HG03432 (cell line): ENCODE results near the gene LGR5.
"Not testable (repeated sequence)": the region's sequence is repeated elsewhere in the genome, so short reads cannot be mapped to it uniquely, and the experiment has no call there.

Experiments used
- ATAC-seq: cut with Tn5 transposase; IDR thresholded peaks from one replicate; pipeline ENCODE4 v1.9.1; 2021; ENCODE audit warnings: mild to moderate bottlenecking, moderate library complexity; ENCODE audit not compliant: unreplicated experiment

The LGR5 gene

GRCh38 chr12:71472441-71472911, 32.9 kb downstream of the LGR5 start:
- ATAC-seq = no peak

- ATAC-seq = no peak
These were observed 35.2 kb downstream of the LGR5 start for GRCh38 chr12:71474791-71475190.

- no peak for ATAC-seq
These were observed 35.7 kb downstream of the LGR5 start for GRCh38 chr12:71475280-71475679.

DNA sequence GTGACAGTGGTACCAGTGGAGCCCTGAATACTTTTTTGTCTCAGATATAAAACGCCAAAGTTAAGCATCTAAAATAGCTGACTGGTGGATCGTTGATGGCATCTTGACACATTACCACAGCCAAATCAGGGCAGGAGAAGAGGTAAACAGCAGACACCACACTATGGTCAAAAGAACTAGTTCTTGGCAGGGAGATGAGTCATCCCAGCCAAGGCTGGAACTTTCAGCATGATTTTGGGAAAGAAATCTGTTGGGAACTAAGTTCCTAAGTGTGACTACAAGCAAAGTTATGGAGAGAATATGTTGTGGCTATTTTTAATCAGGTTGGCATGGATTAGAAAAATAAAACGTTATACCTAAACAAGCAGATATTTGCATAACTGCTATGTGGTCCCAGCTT, 36.9 kb downstream of the LGR5 start:
- ATAC-seq = no peak

GRCh38 chr12:71477609-71478008, 38.0 kb downstream of the LGR5 start:
- no peak for ATAC-seq

DNA sequence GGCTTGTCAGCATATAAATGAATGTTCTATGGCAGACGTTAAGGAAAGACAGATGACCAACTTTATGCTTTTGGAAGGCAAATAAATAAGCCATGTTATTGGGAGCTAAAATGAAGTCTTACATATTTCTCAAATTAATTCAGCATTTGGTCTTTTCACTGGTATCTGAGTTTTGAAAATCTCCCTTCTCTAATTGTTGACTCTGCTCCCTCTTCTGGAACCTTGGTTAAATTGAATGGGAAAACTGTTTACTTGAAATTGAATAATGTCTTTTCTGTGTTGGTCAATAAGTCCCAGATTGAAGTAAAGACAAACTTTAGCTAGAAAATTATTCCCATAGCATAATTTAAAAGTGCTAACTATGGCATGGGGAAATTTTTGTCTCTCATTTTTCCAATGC, 38.7 kb downstream of the LGR5 start:
- no peak for ATAC-seq

DNA sequence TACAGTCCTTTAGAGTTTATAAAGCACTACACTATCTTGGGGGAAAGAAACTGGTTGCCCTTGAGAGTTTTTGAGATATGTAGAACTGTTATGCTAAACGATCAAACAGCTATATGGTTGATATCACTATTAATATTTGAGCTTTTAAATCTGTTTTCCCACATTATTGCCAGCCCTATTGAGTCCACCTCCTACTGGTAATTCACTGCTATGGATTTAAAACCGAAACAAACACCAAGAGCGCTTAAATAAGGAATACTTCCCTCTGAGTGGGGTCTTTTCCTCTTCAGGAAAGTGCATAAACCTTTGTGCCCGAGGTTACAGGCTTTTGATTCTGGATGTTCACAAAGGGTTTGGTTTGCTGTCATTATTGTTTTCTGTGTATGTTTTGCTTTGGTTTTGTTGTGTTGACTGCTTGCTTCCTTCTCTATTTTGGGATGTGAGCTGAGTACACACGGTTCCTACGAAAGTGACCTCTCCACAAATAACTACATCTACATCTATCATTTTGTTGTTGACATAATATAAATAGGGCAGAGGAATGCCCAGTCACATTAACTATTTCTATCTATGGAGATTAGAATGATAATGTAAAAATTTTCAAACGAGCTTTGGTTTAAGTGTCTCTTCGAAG, 44.8 kb downstream of the LGR5 start:
- ATAC-seq = no peak

DNA sequence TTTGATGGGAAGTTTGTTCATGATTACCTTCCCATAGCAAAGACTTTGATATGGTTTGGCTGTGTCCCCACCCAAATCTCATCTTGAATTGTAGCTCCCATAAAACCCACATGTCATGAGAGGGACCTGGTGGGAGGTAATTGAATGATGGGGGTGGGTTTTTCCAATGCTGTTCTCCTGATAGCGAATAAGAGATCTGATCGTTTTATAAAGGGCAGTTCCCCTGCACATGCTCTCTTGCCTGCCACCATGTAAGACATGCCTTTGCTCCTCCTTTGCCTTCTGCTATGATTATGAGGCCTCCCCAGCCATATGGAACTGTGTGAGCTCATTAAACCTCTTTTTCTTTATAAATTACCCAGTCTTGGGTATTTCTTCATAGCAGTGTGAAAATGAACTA, 51.2 kb downstream of the LGR5 start:
- ATAC-seq = not testable (repeated sequence)

- no peak for ATAC-seq
These were observed 53.0 kb downstream of the LGR5 start for GRCh38 chr12:71492604-71493003.

DNA sequence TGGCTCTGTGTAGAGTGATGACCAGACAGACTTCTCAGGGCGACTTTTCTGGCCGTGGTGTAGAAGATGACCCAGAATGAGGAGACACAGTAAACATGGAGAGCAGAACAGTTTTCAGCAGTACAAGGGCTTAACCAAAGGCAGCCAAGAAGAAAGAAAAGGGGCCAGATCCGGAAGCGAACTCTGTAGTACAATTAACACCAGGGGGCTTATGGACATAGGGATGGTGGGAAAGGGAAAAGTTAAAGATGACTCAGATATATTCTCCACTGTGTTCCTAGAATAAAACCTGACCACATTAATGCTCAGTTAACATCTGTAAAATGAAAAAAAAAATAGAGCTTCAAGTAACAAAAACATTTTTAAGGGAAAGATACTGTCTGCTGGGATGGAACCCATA, 60.2 kb downstream of the LGR5 start:
- ATAC-seq = peak; percentile 57

DNA sequence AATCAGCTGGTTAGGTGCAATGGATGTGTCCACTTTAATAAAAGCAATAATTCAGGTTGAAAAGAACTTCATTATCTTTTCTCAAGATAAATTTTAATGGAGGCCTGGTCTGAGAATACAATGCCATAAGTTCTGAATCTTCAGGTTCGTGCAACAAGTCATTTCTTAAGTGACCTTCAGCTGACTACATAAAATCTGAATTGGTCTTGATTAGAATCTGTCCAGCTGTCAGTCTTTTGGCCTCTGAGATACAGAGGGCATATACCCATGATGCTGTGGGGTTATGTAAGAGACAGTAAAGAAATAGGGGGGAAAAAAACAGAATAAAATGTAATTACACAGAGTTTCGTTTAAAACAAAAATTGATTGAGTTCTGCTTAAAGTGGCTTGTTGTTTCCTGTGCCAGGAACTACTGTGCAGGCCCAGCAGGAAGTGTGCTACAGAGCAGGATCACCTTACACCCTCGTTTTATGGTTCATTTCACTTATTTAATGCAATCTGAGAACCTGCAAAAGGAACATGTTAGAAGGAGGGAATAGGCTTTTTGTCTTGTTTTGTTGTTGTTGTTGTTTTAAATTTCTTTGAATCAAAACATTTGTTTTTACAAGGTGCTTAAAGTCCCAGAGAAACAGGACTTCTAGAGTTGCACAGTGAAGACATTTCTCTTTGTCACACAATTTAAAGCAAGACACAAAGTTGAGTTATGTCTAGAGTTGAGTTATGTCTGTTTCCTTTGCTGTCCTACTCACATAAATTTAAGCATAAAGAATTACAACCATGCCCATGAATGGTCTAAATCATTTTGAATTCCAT, 64.2 kb downstream of the LGR5 start:
- ATAC-seq = peak; percentile 57

DNA sequence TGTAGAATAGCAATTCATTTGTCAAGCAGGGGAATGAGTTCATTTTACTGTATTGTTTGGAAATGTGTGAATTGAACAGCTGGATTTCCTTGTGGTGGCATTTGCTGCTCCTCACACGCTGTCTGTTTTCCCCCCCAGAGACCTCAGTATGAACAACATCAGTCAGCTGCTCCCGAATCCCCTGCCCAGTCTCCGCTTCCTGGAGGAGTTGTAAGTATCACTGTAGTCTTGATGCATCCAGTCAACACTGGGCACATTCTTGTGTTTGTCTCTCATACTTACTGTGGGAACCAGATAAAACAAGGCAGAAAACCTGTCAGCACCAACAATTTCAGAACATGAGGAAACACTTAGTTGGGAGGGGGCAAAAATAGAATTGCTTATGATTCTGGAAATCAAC, 64.9 kb downstream of the LGR5 start:
- no peak for ATAC-seq

DNA sequence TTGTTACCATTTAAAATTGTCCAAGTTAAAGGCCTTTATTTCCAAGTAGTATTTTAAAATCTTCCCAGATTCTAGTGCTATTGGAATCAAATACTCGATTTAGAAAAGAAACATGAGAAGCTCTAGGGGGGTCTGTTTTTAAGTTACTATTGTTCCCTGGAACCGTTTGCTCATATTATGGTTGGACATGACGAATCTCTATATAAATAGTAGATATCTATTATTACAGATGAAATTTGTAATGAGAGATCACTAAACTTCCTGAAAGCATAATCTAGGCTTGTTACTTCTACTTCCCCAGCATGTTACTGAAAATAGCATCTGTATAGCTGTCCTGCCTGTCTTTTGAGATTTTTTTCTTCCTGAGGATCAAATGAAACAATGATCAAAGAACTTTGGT, 70.1 kb downstream of the LGR5 start:
- ATAC-seq = no peak

DNA sequence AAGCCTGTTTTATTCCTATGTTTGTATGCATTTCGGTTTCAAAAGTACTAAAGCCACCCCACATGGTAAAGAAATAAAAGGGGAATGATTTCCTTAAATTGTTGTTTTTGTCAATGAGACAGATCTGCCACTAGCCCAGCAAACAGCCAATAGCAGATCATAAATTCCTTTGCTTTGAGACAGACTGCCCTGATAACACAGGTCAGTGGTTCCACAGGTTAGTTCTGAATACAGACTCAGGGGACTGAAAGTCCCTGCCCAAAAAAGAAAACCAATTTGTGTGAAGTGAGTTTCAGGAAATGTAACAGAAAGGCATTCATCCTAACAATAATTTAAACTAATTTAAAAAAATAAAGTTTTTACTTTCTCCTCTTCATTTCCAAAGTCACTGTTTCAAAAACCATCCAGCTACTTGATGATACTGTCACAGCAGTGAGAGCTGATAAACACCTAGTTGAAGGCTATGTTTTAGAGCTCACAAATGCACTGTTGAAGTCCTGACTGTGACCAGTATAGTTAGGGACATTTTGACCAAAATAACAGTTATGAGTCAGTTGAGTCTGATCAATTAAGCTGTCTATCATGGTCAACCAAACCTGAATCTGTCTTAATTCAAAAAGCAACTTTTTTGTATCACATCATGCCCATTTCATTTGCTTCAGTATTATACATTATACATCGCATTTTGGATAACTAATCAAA, 77.7 kb downstream of the LGR5 start:
- peak; percentile 62 for ATAC-seq

DNA sequence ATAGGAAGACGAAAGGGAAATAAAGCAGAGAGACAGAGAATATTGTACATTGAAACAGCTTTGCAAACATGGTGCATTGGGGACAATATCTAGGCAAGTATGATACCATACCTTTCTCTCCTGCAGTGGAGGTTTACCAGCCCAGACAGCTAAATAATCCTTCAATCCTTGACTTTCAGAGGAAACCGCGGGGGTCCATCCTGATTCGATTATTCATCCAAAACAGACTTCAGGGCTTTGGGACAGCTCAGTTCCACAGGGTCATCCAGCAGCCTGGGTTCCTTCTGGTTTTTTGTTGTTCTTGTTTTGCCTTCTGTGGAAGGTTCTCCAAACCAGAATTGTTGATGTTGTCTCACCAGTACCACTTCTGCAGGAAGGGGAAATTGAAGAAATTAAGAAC, 81.5 kb downstream of the LGR5 start:
- no peak for ATAC-seq

DNA sequence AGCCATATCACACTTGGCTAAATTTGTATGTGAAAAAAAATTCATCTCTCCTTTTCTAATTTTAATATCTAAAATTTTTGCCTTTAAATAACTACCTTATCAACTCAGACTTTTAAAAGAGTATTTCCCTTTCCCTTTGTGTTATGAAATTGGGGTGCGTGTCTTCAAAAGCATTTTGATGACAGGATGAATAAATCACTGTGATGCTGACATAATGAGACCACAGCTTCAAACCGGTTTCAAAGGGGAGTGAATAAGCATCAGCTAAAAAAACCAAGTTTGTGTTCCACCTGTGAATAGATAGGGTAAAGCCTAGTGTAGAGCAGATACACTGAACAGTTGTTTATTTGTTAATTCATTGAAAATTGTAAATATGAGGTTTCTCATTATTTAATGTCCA, 85.0 kb downstream of the LGR5 start:
- ATAC-seq = no peak

DNA sequence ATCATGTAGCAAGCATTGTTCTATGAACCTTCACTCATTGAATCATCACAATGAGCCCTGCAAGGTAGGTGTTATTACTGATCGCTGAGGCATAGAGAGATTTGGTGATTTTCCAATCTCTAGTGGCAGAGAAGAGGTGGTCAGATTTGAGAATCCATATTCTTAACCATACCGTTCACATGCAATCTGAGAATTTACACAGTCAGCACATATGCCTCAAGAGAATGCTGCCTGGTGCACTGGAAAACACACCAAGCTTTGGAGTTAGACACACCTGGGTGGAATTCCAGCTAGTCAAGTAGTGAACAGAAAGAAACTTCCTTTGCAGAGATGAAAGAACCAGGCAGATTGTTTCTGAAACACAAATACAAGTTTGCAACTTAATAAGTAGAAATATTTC, 94.1 kb downstream of the LGR5 start:
- ATAC-seq = no peak

DNA sequence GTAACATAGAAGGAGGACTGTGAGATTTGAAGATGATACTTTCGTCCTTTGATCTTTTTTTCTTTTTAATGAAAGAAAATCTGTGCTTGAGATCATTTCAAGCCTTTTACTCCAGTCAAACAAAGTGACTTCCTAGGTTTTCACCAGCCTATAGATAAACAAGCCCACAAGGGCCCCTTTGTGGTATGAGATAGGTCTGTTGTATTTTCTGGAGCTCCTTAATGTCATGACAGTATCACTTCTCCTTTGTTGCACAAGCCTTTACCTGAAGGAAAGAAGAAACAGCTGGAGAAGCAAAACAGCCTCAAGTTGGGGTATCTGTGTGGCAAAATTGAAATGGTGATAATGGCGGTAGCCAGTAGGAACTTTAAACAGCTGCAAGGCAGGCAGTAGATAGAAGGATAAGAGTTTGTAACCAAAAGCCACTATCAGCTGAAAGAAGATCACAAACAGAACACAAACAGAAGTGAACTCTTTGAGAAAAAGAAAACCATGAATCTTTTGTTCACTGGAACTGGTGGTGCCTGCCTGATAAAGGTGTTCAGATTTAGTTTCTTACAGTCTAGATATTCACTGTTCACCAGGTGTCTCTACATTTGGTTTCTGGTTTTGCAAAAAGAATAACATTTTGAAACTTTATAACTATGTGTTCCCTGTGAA, 96.8 kb downstream of the LGR5 start:
- ATAC-seq = peak; percentile 72

DNA sequence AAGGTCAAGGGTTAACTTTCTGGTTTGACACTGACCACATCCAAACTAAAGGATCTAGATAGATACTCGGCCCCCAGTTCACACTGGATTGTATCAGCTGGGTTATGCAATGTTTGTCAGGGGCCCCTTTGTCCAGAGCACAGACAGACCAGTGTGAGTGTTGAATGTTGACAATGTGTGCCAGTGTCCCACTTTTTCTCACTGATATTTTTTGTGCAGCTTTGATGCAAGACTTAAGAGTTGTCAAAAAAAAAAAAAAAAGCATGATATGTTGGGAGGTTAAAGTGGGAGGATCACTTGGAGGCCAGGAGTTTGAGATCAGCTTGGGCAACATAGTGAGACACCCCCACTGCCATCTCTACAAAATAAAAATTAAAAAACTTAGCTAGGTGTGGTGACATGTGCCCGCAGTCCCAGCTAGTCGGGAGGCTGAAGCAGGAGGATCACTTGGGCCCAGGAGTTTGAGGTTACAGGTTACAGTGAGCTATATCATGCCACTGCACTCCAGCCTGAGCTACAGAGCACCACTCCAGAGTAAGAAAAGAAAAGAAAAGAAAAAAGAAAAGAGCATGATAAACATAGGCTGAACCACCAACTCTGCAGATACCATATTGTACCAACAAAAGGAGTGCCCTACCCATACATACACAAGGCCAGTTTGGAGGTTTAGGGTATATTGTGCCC, 97.5 kb downstream of the LGR5 start:
- peak; percentile 28 for ATAC-seq

DNA sequence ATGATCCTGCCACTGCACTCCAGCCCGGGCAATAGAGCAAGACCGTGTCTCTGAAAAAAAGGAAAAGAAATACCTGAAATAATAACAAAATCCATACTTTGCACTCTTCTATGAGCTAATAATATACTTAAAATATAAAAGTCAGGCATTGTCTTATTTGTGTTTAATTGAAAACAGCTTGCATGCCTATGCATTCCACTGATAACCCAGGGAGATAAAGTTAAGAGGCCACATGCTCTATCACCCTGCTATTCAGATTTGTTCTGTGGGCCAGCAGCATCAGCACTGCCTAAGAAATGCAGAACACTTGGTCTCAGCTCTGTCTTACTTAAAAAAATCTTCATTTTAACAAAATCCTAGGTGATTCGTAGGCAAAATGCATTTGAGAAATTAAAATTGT, 99.2 kb downstream of the LGR5 start:
- no peak for ATAC-seq

GRCh38 chr12:71541583-71541982, 102.0 kb downstream of the LGR5 start:
- ATAC-seq = no peak
